ENCODE measurements around the gene HTR7. TPM values are rescaled to one million over a fixed set of nuclear protein-coding genes. Genes with fewer than 3 reads are reported as not detected.
"Not testable (repeated sequence)": the region's sequence is repeated elsewhere in the genome, so short reads cannot be mapped to it uniquely, and the experiment has no call there.

The HTR7 gene
- total RNA-seq, 4 donors from 2014 or later = 0.29 to 1.5 (median 0.68) TPM

GRCh38 chr10:90818736-90819135 is 39.1 kb downstream of the HTR7 start:
- TF ChIP-seq POLR2A (IDR thresholded peaks at IDR 0.05) = no peak
- no peak for TF ChIP-seq CTCF (IDR thresholded peaks at IDR 0.05)
- Histone ChIP-seq H3K27me3 (no peaks in the 10 kb centered on the region), H3K9me3 (no peaks in the 10 kb centered on the region), H3K36me3 (no peaks in the 10 kb centered on the region), H3K4me1 (no peaks in the 10 kb centered on the region), H3K4me3 (no peak overlapping the region), H3K27ac (no peak overlapping the region)
- intact Hi-C loops (cut with DNase I; ENCODE audit: low total_unique reads) = no loop called here
- DNase-seq = no peak

DNA sequence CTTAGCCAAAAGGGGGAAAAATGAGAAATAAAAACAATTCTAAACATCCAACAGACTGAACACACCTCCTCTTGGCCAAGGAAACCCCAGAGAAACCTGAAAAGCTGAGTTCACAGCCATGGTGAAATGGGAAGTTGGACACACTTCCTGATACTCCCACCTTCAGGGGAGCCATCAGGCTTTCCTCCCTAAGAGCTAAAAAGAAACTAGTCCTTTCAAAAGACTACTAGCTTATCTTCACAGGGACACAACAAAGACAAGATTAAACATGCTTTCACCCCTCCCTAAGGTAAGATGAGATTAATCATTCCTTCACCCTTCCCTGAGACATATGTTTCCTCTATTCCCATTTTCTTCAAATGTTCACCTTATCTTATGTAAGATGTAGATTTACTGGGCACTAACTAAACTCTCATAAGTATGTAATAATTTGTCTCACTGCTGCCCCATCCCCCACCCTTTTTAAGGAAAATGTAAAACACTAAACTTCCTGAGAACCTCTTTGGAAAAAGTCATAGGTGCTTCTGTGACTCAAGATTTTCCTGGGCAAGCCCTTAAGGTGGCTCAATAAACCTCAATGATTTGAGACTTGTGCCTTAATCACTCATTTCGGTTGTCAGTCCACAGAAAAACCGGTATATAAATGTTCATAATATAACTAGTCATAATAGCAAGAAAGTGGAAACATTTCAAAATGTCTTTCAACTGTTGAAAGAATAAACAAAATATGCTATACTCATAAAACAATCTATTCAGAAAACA is 40.5 kb downstream of the HTR7 start:
- Histone ChIP-seq H3K9me3 (no peaks in the 10 kb centered on the region), H3K36me3 (no peaks in the 10 kb centered on the region), H3K4me3 (no peak overlapping the region), H3K4me1 (no peaks in the 10 kb centered on the region), H3K27ac (no peak overlapping the region), H3K27me3 (no peaks in the 10 kb centered on the region)
- no peak for DNase-seq
- intact Hi-C loops (cut with DNase I; ENCODE audit: low total_unique reads) = no loop called here
- TF ChIP-seq CTCF (IDR thresholded peaks at IDR 0.05) = no peak
- no peak for TF ChIP-seq POLR2A (IDR thresholded peaks at IDR 0.05)

DNA sequence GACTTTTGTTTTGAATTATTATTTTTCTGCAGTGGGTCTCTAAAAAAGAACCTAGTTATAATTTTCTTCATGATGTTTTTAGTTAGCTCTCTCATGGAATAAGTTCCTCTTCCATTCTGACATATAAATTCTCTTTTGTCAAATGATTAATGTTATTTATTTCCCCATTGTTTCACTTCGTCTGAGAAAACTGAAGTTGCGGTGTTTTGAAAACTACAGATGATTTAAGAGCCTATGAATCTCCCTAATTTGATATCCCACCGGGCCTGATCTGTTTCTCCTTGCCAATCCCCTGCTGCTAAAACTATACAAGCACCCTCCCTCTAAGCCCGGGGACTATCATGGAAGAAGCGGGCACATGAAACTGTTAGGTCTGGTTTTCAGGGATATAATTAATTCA is 41.4 kb downstream of the HTR7 start:
- Histone ChIP-seq H3K4me3 (no peak overlapping the region), H3K27me3 (no peaks in the 10 kb centered on the region), H3K36me3 (no peaks in the 10 kb centered on the region), H3K27ac (no peak overlapping the region), H3K9me3 (no peaks in the 10 kb centered on the region), H3K4me1 (no peaks in the 10 kb centered on the region)
- no peak for DNase-seq
- TF ChIP-seq POLR2A (IDR thresholded peaks at IDR 0.05) (no peak), CTCF (IDR thresholded peaks at IDR 0.05) (no peak)
- intact Hi-C loops (cut with DNase I; ENCODE audit: low total_unique reads) = no loop called here

- intact Hi-C loops (cut with DNase I; ENCODE audit: low total_unique reads) = no loop called here
- Histone ChIP-seq H3K9me3 (no peaks in the 10 kb centered on the region), H3K4me3 (no peak overlapping the region), H3K4me1 (no peaks in the 10 kb centered on the region), H3K27me3 (no peaks in the 10 kb centered on the region), H3K36me3 (no peaks in the 10 kb centered on the region), H3K27ac (no peak overlapping the region)
- no peak for DNase-seq
- TF ChIP-seq CTCF (IDR thresholded peaks at IDR 0.05) = no peak
- no peak for TF ChIP-seq POLR2A (IDR thresholded peaks at IDR 0.05)
These were observed 44.1 kb downstream of the HTR7 start for GRCh38 chr10:90813594-90814365.

GRCh38 chr10:90807106-90807505 is 50.7 kb downstream of the HTR7 start:
- DNase-seq; H3K27ac ChIP-seq; H3K4me1 ChIP-seq; H3K36me3 ChIP-seq; H3K4me3 ChIP-seq; H3K27me3 ChIP-seq; H3K9me3 ChIP-seq; intact Hi-C loops (cut with DNase I; ENCODE audit: low total_unique reads): not testable (repeated sequence)

All from uterus (tissue), 4 donors.